HepG2 (cell line): ENCODE measurements around the gene MAFF. TPM values are rescaled to one million over a fixed set of nuclear protein-coding genes. Genes with fewer than 3 reads are reported as not detected.

ENCODE experiments used
- CHCHD3 ChIP-seq: sonication (generic); formaldehyde crosslinking; IDR thresholded peaks from 2 replicates; pipeline ENCODE4 v1.8.0; 2022; ENCODE audit warnings: mild to moderate bottlenecking, missing genetic modification reagents, moderate library complexity
- DPF2 ChIP-seq: sonication (generic); formaldehyde crosslinking; IDR thresholded peaks from 2 replicates; pipeline ENCODE4 v1.4.0; 2020; ENCODE audit warnings: mild to moderate bottlenecking, low read depth, missing genetic modification reagents, borderline replicate concordance
- HMG20B ChIP-seq: conservative IDR thresholded peaks from 2 replicates; pipeline ENCODE4 v1.6.1; 2016; ENCODE audit warnings: missing genetic modification reagents, missing compliant biosample characterization
- HNRNPLL ChIP-seq: fragments of 200-400 bp; formaldehyde crosslinking; IDR thresholded peaks from 2 replicates; pipeline ENCODE4 v1.6.1; 2017; ENCODE audit warnings: mild to moderate bottlenecking, low read depth, low read length; ENCODE audit not compliant: poor library complexity, severe bottlenecking
- HOXA3 ChIP-seq: sonication (generic); formaldehyde crosslinking; IDR thresholded peaks from 2 replicates; pipeline ENCODE4 v1.5.0; 2020; ENCODE audit warnings: missing genetic modification reagents
- IRX3 ChIP-seq: sonication (generic); formaldehyde crosslinking; IDR thresholded peaks from 2 replicates; pipeline ENCODE4 v1.8.1; 2023; ENCODE audit warnings: mild to moderate bottlenecking, low read depth, missing genetic modification reagents, borderline replicate concordance
- KAT7 ChIP-seq: IDR thresholded peaks from 2 replicates; pipeline ENCODE4 v1.6.1; 2018; ENCODE audit warnings: borderline replicate concordance, missing compliant biosample characterization
- LRRFIP1 ChIP-seq: sonication (generic); formaldehyde crosslinking; conservative IDR thresholded peaks from 2 replicates; pipeline ENCODE4 v1.4.0; 2020; ENCODE audit warnings: missing genetic modification reagents
- RCOR2 ChIP-seq: IDR thresholded peaks from 2 replicates; pipeline ENCODE4 v1.6.1; 2016; ENCODE audit warnings: missing biosample characterization, missing genetic modification reagents
- RELA ChIP-seq: sonication (generic); formaldehyde crosslinking; IDR thresholded peaks from 2 replicates; pipeline ENCODE4 v1.4.0; 2020; ENCODE audit warnings: missing genetic modification reagents
- SKIL ChIP-seq: sonication (generic); formaldehyde crosslinking; IDR thresholded peaks from 2 replicates; pipeline ENCODE4 v1.8.0; 2022; ENCODE audit warnings: missing genetic modification reagents, mild to moderate bottlenecking, moderate library complexity, borderline replicate concordance
- ZBTB46 ChIP-seq: sonication (generic); formaldehyde crosslinking; IDR thresholded peaks from 2 replicates; pipeline ENCODE4 v1.4.0; 2020; ENCODE audit warnings: mild to moderate bottlenecking, missing genetic modification reagents, borderline replicate concordance
- ZNF362 ChIP-seq: sonication (generic); formaldehyde crosslinking; IDR thresholded peaks from 2 replicates; pipeline ENCODE4 v1.4.0; 2020; ENCODE audit warnings: missing genetic modification reagents, mild to moderate bottlenecking, borderline replicate concordance
- ZNF383 ChIP-seq: sonication (generic); formaldehyde crosslinking; IDR thresholded peaks from 2 replicates; pipeline ENCODE4 v1.4.0; 2020; ENCODE audit warnings: missing genetic modification reagents, mild to moderate bottlenecking, borderline replicate concordance
- ZSCAN25 ChIP-seq: sonication (generic); formaldehyde crosslinking; IDR thresholded peaks from 2 replicates; pipeline ENCODE4 v1.8.0; 2022; ENCODE audit warnings: mild to moderate bottlenecking, missing genetic modification reagents
- polyA plus RNA-seq, 8 experiments: library from polyadenylated mRNA; depleted of rRNA in 3 of 8; stranded (reverse) in 7 of 8; unstranded in 1 of 8; fragments of >200 nt; fragmentation: Illumina TruSeq in 4 of 8; extraction: Trizol in 4 of 8; gene quantifications; 2 replicates each; pipeline versions ENCODE4 v1.2.1 to v1.2.3, GENCODE V29; 2011 to 2016; ENCODE audit warnings: low read depth in 4 of 8, missing spikeins in 1 of 8, mixed read lengths in 1 of 8; ENCODE audit not compliant: insufficient read depth in 1 of 8
- total RNA-seq, 5 experiments: library from RNA; depleted of rRNA; stranded (reverse); fragments of >200 nt; fragmentation: Illumina TruSeq; extraction: Trizol; gene quantifications; 2 replicates each; pipeline ENCODE4 v1.2.3, GENCODE V29; 2016; ENCODE audit warnings: low read depth in 1 of 5
- TF ChIP-seq, protein P1 (sequence below): sonication (generic); formaldehyde crosslinking; IDR thresholded peaks from 2 replicates; pipeline ENCODE4 v1.8.0; 2023; ENCODE audit warnings: mild to moderate bottlenecking, missing genetic modification reagents
- TF ChIP-seq, protein P2 (sequence below): sonication (generic); formaldehyde crosslinking; conservative IDR thresholded peaks from 2 replicates; pipeline ENCODE4 v1.4.0; 2020; ENCODE audit warnings: missing genetic modification reagents

Gene MAFF
- total and polyA plus RNA-seq, 2 of the 13 experiments (the other 11 are each of a cell fraction or from before 2014, with no cell fraction given): 5.4 to 14.3 TPM

DNA sequence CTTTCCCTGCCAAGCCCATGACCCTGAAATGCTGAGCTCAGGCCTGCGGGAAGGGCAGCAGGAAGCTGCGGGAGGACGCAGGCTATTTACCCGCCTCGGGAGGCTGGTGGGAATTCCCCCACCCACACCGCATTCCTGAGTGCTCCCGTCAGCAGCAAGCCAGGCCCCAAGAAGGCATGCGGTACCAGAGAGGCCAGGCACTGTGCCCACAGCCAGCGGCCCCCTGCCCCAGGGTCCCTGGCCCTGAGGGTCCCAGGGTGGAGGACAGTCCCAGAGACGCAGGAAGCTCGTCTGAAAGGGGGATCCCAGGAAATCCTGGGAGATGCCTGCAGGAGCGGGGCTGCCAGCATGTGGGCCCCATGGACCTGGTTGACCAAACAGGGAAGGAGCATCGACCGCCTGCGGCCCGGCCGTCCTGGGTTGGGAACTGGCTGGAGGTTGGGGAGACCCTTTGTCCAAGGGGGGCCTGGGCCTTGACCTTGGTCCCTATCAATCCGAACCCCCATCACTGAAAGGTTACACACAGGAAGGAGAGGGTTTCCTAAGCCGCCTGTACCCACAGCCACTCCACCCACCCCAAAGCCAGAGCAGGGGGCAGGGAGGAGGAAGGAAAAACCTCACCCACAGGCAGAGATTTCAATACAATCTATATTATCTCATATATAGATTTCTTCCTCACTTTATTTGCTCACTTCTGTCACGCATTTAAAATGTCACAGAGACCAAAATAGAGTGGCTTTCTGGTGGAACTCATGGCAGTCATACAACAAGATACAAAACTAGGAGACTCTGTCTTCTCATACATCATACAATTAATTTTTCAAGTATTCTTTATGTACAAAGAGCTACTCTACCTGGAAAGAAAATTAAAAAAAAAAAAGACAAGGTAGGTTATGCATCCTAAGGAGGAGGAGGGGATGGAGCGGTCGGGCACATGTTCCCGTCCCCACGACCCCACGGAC is 17.1 kb downstream of the MAFF start (continued):
- TF ChIP-seq LRRFIP1 (CRISPR knock-in tag) (no peak), IRX3 (CRISPR knock-in tag) (no peak), HOXA3 (peak; percentile 67; the same call in 1 of the 2 replicates), RCOR2 (no peak), KAT7 (no peak), DPF2 (CRISPR knock-in tag) (peak; percentile 57; the same call in 1 of the 2 replicates), HMG20B (0 out of 2 replicates have a peak, but pooled peaks have one; percentile 27), ZSCAN25 (CRISPR knock-in tag) (0 out of 2 replicates have a peak, but pooled peaks have one; percentile 62), ZNF362 (no peak), CHCHD3 (CRISPR knock-in tag) (no peak), RELA (CRISPR knock-in tag) (peak; percentile 100), HNRNPLL (peak; percentile 65), ZBTB46 (CRISPR knock-in tag) (peak; percentile 59; the same call in 1 of the 2 replicates), SKIL (CRISPR knock-in tag) (no peak), ZNF383 (CRISPR knock-in tag) (no peak)
- TF ChIP-seq, protein P1, sequence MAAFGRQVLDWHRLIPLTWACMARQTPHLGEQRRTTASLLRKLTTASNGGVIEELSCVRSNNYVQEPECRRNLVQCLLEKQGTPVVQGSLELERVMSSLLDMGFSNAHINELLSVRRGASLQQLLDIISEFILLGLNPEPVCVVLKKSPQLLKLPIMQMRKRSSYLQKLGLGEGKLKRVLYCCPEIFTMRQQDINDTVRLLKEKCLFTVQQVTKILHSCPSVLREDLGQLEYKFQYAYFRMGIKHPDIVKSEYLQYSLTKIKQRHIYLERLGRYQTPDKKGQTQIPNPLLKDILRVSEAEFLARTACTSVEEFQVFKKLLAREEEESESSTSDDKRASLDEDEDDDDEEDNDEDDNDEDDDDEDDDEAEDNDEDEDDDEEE: peak; percentile 68; the same call in 1 of the 2 replicates
- TF ChIP-seq, protein P2, sequence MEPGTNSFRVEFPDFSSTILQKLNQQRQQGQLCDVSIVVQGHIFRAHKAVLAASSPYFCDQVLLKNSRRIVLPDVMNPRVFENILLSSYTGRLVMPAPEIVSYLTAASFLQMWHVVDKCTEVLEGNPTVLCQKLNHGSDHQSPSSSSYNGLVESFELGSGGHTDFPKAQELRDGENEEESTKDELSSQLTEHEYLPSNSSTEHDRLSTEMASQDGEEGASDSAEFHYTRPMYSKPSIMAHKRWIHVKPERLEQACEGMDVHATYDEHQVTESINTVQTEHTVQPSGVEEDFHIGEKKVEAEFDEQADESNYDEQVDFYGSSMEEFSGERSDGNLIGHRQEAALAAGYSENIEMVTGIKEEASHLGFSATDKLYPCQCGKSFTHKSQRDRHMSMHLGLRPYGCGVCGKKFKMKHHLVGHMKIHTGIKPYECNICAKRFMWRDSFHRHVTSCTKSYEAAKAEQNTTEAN: peak; percentile 57; the same call in 1 of the 2 replicates
